AG04450 (cell line): ENCODE data around the gene MAP2. TPM values are rescaled to one million over a fixed set of nuclear protein-coding genes. Genes with fewer than 3 reads are reported as not detected.

Experiments
- CTCF ChIA-PET: fragments of 300-600, 350-600 bp; formaldehyde crosslinking; extraction: SDS; loops from one replicate; lab custom pipeline; 2022; ENCODE audit warnings: antibody characterized with exemption, inconsistent platforms; lab: Charles Lee
- POLR2A ChIA-PET: fragments of 350-600 bp; formaldehyde crosslinking; extraction: SDS; loops from one replicate; lab custom pipeline; 2021; ENCODE audit warnings: antibody characterized with exemption, inconsistent platforms; lab: Yijun Ruan, JAX
- DNase-seq: peaks from one replicate; pipeline ENCODE4 v3.0.0-alpha.2; 2011; ENCODE audit warnings: low read depth, low spot score
- H3K27ac ChIP-seq: one replicate; pipeline ENCODE4 v1.5.1; 2012; ENCODE audit warnings: low read depth, low read length, control low read depth
- H3K27me3 ChIP-seq: one replicate; pipeline ENCODE4 v1.6.0; 2012; ENCODE audit warnings: low read length; ENCODE audit not compliant: control insufficient read depth, insufficient read depth
- H3K4me3 ChIP-seq: 2 replicates; pipeline ENCODE4 v1.5.1; 2011; ENCODE audit warnings: mild to moderate bottlenecking, low read depth, low read length, control low read depth
- H3K9me3 ChIP-seq: 2 replicates; pipeline ENCODE4 v1.5.1; 2012; ENCODE audit warnings: low read length; ENCODE audit not compliant: control insufficient read depth, insufficient read depth
- polyA plus RNA-seq: library from polyadenylated mRNA; depleted of rRNA; stranded (reverse); fragments of >200 nt; gene quantifications from 2 replicates; pipeline ENCODE4 v1.2.3, GENCODE V29; 2011
- TF ChIP-seq, protein P1 (sequence below): IDR thresholded peaks from 2 replicates; pipeline ENCODE4 v1.5.1; 2011; ENCODE audit warnings: low read depth, low read length, control low read depth, inconsistent platforms

Gene MAP2
- polyA plus RNA-seq, 1 experiment: 0.69 TPM

DNA sequence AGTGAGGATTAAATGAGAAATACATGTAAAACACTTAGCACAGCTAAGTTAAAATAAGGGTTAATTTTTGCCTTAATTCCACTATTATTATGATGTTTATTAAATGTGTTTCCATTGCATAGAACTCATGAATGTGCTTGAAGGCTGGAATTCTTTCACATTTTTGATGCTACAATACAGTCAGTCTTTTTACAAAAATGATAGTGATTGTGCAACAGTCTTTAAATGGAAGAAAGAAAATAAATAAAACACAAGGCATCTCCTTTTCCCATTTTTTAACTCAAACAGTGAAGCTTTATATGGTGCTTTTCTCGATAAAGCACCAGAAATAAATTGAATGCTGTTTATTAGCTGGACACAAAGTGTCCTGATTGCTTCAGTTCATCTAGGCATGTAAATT, 123.9 kb downstream of the MAP2 start:
- DNase-seq: no peak
- Histone ChIP-seq H3K4me3 (no peak overlapping the region), H3K27me3 (no peaks in the 10 kb centered on the region), H3K27ac (no peak overlapping the region), H3K9me3 (no peaks in the 10 kb centered on the region)
- POLR2A ChIA-PET: no interaction called here
- TF ChIP-seq, protein P1, sequence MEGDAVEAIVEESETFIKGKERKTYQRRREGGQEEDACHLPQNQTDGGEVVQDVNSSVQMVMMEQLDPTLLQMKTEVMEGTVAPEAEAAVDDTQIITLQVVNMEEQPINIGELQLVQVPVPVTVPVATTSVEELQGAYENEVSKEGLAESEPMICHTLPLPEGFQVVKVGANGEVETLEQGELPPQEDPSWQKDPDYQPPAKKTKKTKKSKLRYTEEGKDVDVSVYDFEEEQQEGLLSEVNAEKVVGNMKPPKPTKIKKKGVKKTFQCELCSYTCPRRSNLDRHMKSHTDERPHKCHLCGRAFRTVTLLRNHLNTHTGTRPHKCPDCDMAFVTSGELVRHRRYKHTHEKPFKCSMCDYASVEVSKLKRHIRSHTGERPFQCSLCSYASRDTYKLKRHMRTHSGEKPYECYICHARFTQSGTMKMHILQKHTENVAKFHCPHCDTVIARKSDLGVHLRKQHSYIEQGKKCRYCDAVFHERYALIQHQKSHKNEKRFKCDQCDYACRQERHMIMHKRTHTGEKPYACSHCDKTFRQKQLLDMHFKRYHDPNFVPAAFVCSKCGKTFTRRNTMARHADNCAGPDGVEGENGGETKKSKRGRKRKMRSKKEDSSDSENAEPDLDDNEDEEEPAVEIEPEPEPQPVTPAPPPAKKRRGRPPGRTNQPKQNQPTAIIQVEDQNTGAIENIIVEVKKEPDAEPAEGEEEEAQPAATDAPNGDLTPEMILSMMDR: no peak
- CTCF ChIA-PET: interaction anchor here (0.8 to 4.7 kb wide), 3 partner anchors 10 to 213 kb away, joined by 3 to 32 read pairs (median 4); partner anchors contain the start of gene MAP2

DNA sequence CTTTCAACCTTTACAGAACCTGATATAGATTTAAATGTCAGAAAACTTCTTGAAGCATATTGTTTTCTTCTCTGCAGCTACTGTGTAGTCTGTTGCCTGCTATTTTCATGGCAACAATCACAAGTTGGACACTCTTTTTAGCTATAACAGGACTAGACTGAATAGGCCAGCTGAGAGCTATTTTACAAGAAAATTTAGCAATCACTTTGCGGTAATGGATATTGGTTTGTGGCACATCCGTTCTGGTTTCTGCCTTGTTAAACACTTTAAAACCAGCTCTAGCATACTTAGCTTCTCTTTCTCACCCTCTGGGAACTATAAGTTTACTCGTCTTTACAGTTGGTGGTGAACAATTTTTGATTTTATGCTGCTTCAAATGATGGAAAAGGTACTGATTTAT, 125.7 kb downstream of the MAP2 start:
- Histone ChIP-seq H3K27me3 (no peaks in the 10 kb centered on the region), H3K27ac (no peak overlapping the region), H3K4me3 (no peak overlapping the region), H3K9me3 (no peaks in the 10 kb centered on the region)
- TF ChIP-seq, protein P1: no peak
- CTCF ChIA-PET: interaction anchor here (0.9 to 4.7 kb wide), 4 partner anchors 124 to 215 kb away, joined by 3 to 32 read pairs (median 4); partner anchors contain the start of gene MAP2
- DNase-seq: no peak
- POLR2A ChIA-PET: no interaction called here

DNA sequence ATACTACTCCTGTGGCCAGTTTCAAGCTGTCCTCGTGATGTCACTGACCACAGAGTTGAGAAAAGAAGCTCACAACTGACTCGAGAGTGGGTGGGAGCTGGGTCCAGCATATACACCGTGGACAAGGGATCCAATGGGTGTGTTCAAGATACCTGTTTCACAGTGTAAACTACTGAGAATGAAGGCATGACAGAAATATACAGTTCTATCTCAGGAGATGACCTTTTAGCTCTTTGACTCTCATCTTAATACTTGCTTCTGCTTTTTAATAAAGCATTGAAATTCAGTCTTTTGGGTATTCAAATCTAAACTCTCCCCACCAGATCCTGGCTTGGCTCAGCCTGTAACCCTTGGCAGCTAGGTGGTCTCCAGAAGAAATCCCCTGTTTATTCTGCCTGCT, 130.1 kb downstream of the MAP2 start:
- no peak overlapping the region for H3K4me3 ChIP-seq
- H3K27ac ChIP-seq: no peak overlapping the region
- POLR2A ChIA-PET: no interaction called here
- no peaks in the 10 kb centered on the region for H3K9me3 ChIP-seq
- H3K27me3 ChIP-seq: no peaks in the 10 kb centered on the region
- DNase-seq: no peak
- CTCF ChIA-PET: interaction anchor here (1.1 to 5.4 kb wide), 6 partner anchors 19 to 1184 kb away, joined by 3 to 103 read pairs (median 12); partner anchors contain the start of gene MAP2
- TF ChIP-seq, protein P1: no peak

DNA sequence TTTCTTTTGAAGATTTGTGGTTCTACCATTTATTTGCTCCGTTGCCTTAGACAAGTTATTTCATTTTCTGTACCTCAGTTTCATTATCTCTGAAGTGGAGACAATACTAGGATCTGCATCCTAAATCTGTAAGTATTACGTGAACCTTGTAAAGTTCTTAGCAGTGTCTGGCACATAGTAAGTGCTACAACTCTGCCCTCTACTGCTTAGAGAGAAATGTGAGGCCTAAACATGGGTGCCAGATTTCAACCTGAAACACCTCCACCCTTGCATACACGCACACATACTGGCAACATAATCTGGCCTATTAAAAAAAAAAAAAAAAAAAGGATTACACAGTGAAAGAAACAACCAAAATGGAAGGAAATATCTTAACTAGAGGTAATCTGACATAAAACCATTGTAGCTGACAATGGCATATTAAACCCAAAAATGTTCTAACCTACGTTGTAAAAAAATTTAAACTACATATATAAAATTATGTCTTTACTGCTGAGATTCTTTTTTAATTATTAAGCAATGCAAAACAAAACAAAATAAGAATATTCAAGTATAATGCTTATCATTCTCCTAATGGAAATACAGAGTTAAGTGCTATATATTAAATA, 132.6 kb downstream of the MAP2 start:
- DNase-seq: peak; percentile 8
- Histone ChIP-seq H3K27ac (no peak overlapping the region), H3K27me3 (no peaks in the 10 kb centered on the region), H3K4me3 (no peak overlapping the region), H3K9me3 (no peaks in the 10 kb centered on the region)
- POLR2A ChIA-PET: interaction anchor here (0.6 kb wide), 1 partner anchor 1155 kb away, joined by 3 read pairs; no protein-coding TSS in a partner anchor
- TF ChIP-seq, protein P1: peak; percentile 75
- CTCF ChIA-PET: interaction anchor here (0.6 to 5.4 kb wide), 16 partner anchors 18 to 1153 kb away, joined by 3 to 103 read pairs (median 4); partner anchors contain the start of gene MAP2

DNA sequence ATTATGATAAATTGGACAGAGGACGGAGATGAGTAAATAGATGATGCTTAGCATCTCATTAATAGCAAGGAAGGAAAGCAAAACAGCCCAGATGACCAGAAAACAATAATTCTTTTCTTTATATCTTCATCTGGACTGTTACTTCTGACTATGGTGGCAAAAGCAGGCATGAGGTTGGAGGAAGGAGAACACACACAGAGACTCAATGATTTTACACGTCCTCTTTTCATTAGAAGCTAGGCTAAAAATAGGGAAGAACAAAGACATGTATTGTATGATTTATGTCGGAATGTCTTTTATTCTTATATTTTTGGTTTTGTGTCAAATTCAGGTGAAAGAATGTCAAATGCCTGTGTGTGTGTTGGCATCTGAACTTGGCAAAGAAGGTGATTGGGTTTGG, 137.1 kb downstream of the MAP2 start:
- DNase-seq: no peak
- H3K9me3 ChIP-seq: no peaks in the 10 kb centered on the region
- no peaks in the 10 kb centered on the region for H3K27me3 ChIP-seq
- H3K27ac ChIP-seq: no peak overlapping the region
- ChIA-PET POLR2A (no interaction called here), CTCF (interaction anchor here (1.7 to 2.0 kb wide), 3 partner anchors 135 to 226 kb away, joined by 5 to 15 read pairs (median 7); partner anchors contain the start of gene MAP2)
- H3K4me3 ChIP-seq: no peak overlapping the region
- TF ChIP-seq, protein P1: no peak
